Measurements from ENCODE around the gene ACSS2. TPM values are rescaled to one million over a fixed set of nuclear protein-coding genes. Genes with fewer than 3 reads are reported as not detected.

Gene ACSS2
- total and polyA plus RNA-seq, 10 of the 15 experiments (the other 5 are each of a cell fraction or from before 2014, with no cell fraction given) = 2.8 to 37.2 (median 24.2) TPM

GRCh38 chr20:34872622-34873224 is 3.7 kb upstream of the ACSS2 start, which contains the start of gene GGT7:
Gene GGT7, minus strand, starts transcription at chr20:34872856. Its CDS starts 41 bp downstream, at chr20:34872815.
- RAD21 ChIA-PET (ENCODE audit: unreplicated experiment) = interaction anchor here (0.8 to 7.1 kb wide), 3 partner anchors 85 to 223 kb away, joined by 3 to 71 read pairs (median 4); partner anchors contain the start of genes GSS and MYH7B
- H3K4me2 ChIP-seq (ENCODE audit: control insufficient read depth, insufficient read depth) = peak within 1 kb of the TSS; percentile 88
- H2AFZ ChIP-seq (ENCODE audit: control insufficient read depth, low read depth, low read length) = peak within 1 kb of the TSS; percentile 94
- POLR2A ChIA-PET = no interaction called here
- H3K27ac ChIP-seq (ENCODE audit: control insufficient read depth, insufficient read depth) = no peak within 1 kb of the TSS
- H3K4me1 ChIP-seq (ENCODE audit: control insufficient read depth, insufficient read depth, low read length) = peaks cover 17% of the 10 kb centered on the region
- H3K9ac ChIP-seq (ENCODE audit: control insufficient read depth, insufficient read depth, low read length) = peak within 1 kb of the TSS; percentile 68
- peak within 1 kb of the TSS; percentile 62; the same call in 1 of the 2 replicates for H3K4me3 ChIP-seq
- H3K79me2 ChIP-seq (ENCODE audit: control insufficient read depth, insufficient read depth, low read length) = no peaks in the 10 kb centered on the region
- intact Hi-C loops (cut with micrococcal nuclease; ENCODE audit: unreplicated experiment) = loop anchor here (10.0 kb wide), 1 partner anchor 222 kb away; the partner anchor contains the start of gene TRPC4AP
- H3K27me3 ChIP-seq (replicated peaks in 1 of 2; ENCODE audit: control insufficient read depth in 2 of 2, insufficient read depth in 2 of 2, low read length in 1 of 2) = no peaks in the 10 kb centered on the region; a peak in 1 of 4 replicates
- in situ Hi-C loops (cut with MboI) = loop anchor here (5.0 kb wide), 1 partner anchor 85 kb away; the partner anchor contains the start of genes GSS and MYH7B
- FAIRE-seq (no peak), ATAC-seq (peak; percentile 77), DNase-seq (ENCODE audit: low read depth, low spot score) (peak; percentile 24)
- BruUV-seq (replicated peaks) = no TSS peak
- H3K36me3 ChIP-seq (ENCODE audit: control insufficient read depth in 2 of 2, insufficient read depth in 2 of 2, low read length in 1 of 2) = no peaks in the 10 kb centered on the region
- no peaks in the 10 kb centered on the region for H3K9me3 ChIP-seq (replicated peaks; ENCODE audit: control insufficient read depth, insufficient read depth, low read length)
- SMC1A ChIA-PET (ENCODE audit: uncharacterized antibody, unreplicated experiment) = interaction anchor here (0.7 kb wide), 1 partner anchor 19 kb away, joined by 3 read pairs; no protein-coding TSS in a partner anchor
- H4K20me1 ChIP-seq (ENCODE audit: control insufficient read depth, insufficient read depth) = no peaks in the 10 kb centered on the region
- WGBS (ENCODE audit: insufficient coverage, insufficient replicate concordance, low lambda C conversion rate, missing lambda C conversion rate) = 6% methylated on average over 42 of the region's 52 CpGs
- CTCF ChIA-PET = interaction anchor here (0.6 to 7.5 kb wide), 16 partner anchors 11 to 337 kb away, joined by 3 to 99 read pairs (median 4); partner anchors contain the start of genes EDEM2, GSS, MYH7B and NCOA6
- TF ChIP-seq TAF1 (IDR thresholded peaks at IDR 0.05; ENCODE audit: borderline replicate concordance, low read depth, low read length) (peak; percentile 30; the same call in 1 of the 2 replicates), NBN (IDR thresholded peaks at IDR 0.05) (peak; percentile 43; the same call in 1 of the 2 replicates), RAD21 (IDR thresholded peaks at IDR 0.05; ENCODE audit: insufficient read depth, low read depth, low read length) (peak; percentile 37; the same call in 1 of the 2 replicates), IRF4 (IDR thresholded peaks at IDR 0.05; ENCODE audit: low read depth, low read length) (0 out of 2 replicates have a peak, but pooled peaks have one; percentile 39), NR2C2 (IDR thresholded peaks at IDR 0.05; ENCODE audit: borderline replicate concordance, control insufficient read depth, insufficient read length, low read depth) (no peak), SMARCA5 (IDR thresholded peaks at IDR 0.05) (peak; percentile 57; the same call in 1 of the 2 replicates), POLR2A (IDR thresholded peaks at IDR 0.05; ENCODE audit: low read depth, low read length) (peak; percentile 83), CTCF (IDR thresholded peaks at IDR 0.05 in 2 of 3, conservative IDR thresholded peaks at IDR 0.05 in 1 of 3; ENCODE audit: control insufficient read depth in 2 of 3, extremely low read depth in 1 of 3, insufficient read depth in 1 of 3, low read depth in 3 of 3, low read length in 3 of 3) (peak; percentile 46 to 69 (median 67)), PKNOX1 (IDR thresholded peaks at IDR 0.05) (peak; percentile 65; the same call in 1 of the 2 replicates), HCFC1 (IDR thresholded peaks at IDR 0.05; ENCODE audit: low read length) (peak; percentile 23; the same call in 1 of the 2 replicates), EGR1 (IDR thresholded peaks at IDR 0.05; ENCODE audit: borderline replicate concordance in 1 of 2, low read depth in 2 of 2, low read length in 2 of 2) (peak in 1 of 2 experiments; percentile 78; a peak in 2 of 3 replicates), TCF12 (IDR thresholded peaks at IDR 0.05; ENCODE audit: low read depth, low read length) (peak; percentile 90), SREBF1 (IDR thresholded peaks at IDR 0.05; ENCODE audit: low read length) (no peak), BCL3 (IDR thresholded peaks at IDR 0.05; ENCODE audit: borderline replicate concordance, insufficient read depth, low read depth, low read length, poor library complexity, severe bottlenecking) (no peak), CREM (IDR thresholded peaks at IDR 0.05; ENCODE audit: low read depth) (0 out of 2 replicates have a peak, but pooled peaks have one; percentile 11), SP1 (IDR thresholded peaks at IDR 0.05; ENCODE audit: low read depth, low read length) (peak; percentile 34), MAX (IDR thresholded peaks at IDR 0.05; ENCODE audit: low read depth, low read length) (peak; percentile 74), ELK1 (IDR thresholded peaks at IDR 0.05; ENCODE audit: low read depth, low read length) (peak; percentile 65)

Data from GM12878 (cell line).